H1 (cell line): Measurements from ENCODE around the gene SMIM13. TPM values are rescaled to one million over a fixed set of nuclear protein-coding genes. Genes with fewer than 3 reads are reported as not detected.

Source experiments
- CTCF ChIA-PET: fragments of 300-600 bp; sonication (Branson Sonifier 250); formaldehyde crosslinking; loops from one replicate; lab custom pipeline; 2021; ENCODE audit not compliant: partially characterized antibody; lab: Charles Lee
- POLR2A ChIA-PET: fragments of 300-600 bp; sonication (Branson Sonifier 250); formaldehyde crosslinking; loops from one replicate; lab custom pipeline; 2021; ENCODE audit warnings: inconsistent platforms; ENCODE audit not compliant: partially characterized antibody; lab: Charles Lee
- DNase-seq, 2 experiments: peaks; one replicate each; pipeline versions ENCODE4 v3.0.0 to v3.0.0-alpha.2; 2010 to 2022; ENCODE audit warnings: low spot score in 2 of 2, low read depth in 1 of 2, mixed read lengths in 1 of 2
- FAIRE-seq: peaks from 2 replicates; lab custom pipeline; 2011; peaks lifted over from hg19 to GRCh38; lab: Jason Lieb, UNC
- H2AFZ ChIP-seq: 2 replicates; pipeline ENCODE4 v1.8.1; 2012; ENCODE audit warnings: low read length, inconsistent platforms
- H2AK5ac ChIP-seq: 2 replicates; pipeline ENCODE4 v1.6.1; 2013; ENCODE audit warnings: low read depth, low read length
- H2BK120ac ChIP-seq: replicated peaks from 2 replicates; pipeline ENCODE3; 2013; ENCODE audit warnings: low read depth, low read length, inconsistent platforms
- H2BK12ac ChIP-seq: 2 replicates; pipeline ENCODE4 v1.6.1; 2013; ENCODE audit warnings: low read depth, low read length
- H2BK15ac ChIP-seq: 2 replicates; pipeline ENCODE4 v1.6.1; 2013; ENCODE audit warnings: low read length
- H2BK20ac ChIP-seq: 2 replicates; pipeline ENCODE4 v1.6.1; 2013; ENCODE audit warnings: low read length
- H2BK5ac ChIP-seq: 2 replicates; pipeline ENCODE4 v1.6.1; 2013; ENCODE audit warnings: low read depth, low read length
- H3K14ac ChIP-seq: 2 replicates; pipeline ENCODE4 v1.6.1; 2013; ENCODE audit warnings: inconsistent platforms; ENCODE audit not compliant: insufficient read length
- H3K18ac ChIP-seq: 2 replicates; pipeline ENCODE4 v1.6.1; 2013; ENCODE audit warnings: low read length; ENCODE audit errors: extremely low read depth
- H3K23ac ChIP-seq: 2 replicates; pipeline ENCODE4 v1.6.1; 2013; ENCODE audit warnings: inconsistent platforms; ENCODE audit not compliant: insufficient read length
- H3K23me2 ChIP-seq: 2 replicates; pipeline ENCODE4 v1.6.1; 2013; ENCODE audit warnings: low read depth, low read length
- H3K27ac ChIP-seq: 2 replicates; pipeline ENCODE4 v1.6.1; 2011; ENCODE audit warnings: low read depth, low read length, inconsistent platforms
- H3K27me3 ChIP-seq, 4 experiments: replicated peaks in 1 of 4; 1 replicate in 1 of 4; 2 replicates in 3 of 4; pipeline versions ENCODE4 v1.6.1 to v1.8.1; 2011 to 2013; ENCODE audit warnings: low read length in 3 of 4, mild to moderate bottlenecking in 3 of 4, inconsistent platforms in 2 of 4, mixed read lengths in 2 of 4, moderate library complexity in 1 of 4; ENCODE audit not compliant: control insufficient read depth in 3 of 4, insufficient read depth in 3 of 4; ENCODE audit errors: extremely low read depth in 1 of 4
- H3K36me3 ChIP-seq, 4 experiments: 2 replicates each; pipeline versions ENCODE4 v1.6.1 to v1.8.1; 2011 to 2013; ENCODE audit warnings: mild to moderate bottlenecking in 4 of 4, low read length in 3 of 4, moderate library complexity in 2 of 4, control low read depth in 1 of 4, inconsistent platforms in 1 of 4; ENCODE audit not compliant: insufficient read depth in 4 of 4, control insufficient read depth in 2 of 4
- H3K4ac ChIP-seq: replicated peaks from 2 replicates; pipeline ENCODE3; 2013; ENCODE audit warnings: low read length, low read depth, mixed read lengths, inconsistent platforms; ENCODE audit not compliant: insufficient read length
- H3K4me1 ChIP-seq, 4 experiments: replicated peaks in 1 of 4; 1 replicate in 1 of 4; 2 replicates in 3 of 4; pipeline versions ENCODE4 v1.6.1 to v1.8.1; 2011 to 2013; ENCODE audit warnings: low read length in 3 of 4, inconsistent platforms in 2 of 4, mixed read lengths in 1 of 4; ENCODE audit not compliant: insufficient read depth in 4 of 4, control insufficient read depth in 3 of 4
- H3K4me2 ChIP-seq, 2 experiments: 2 replicates each; pipeline versions ENCODE4 v1.6.1 to v1.8.1; 2011 to 2013; ENCODE audit warnings: low read depth in 2 of 2, low read length in 2 of 2, control low read depth in 1 of 2, inconsistent platforms in 1 of 2, mild to moderate bottlenecking in 1 of 2; ENCODE audit not compliant: insufficient read depth in 1 of 2
- H3K4me3 ChIP-seq, 4 experiments: fragments of 200-600, 300-600 bp in 1 of 4; sonication (generic), shearing (Covaris generic), sonication (Bioruptor Twin) in 1 of 4; 2 replicates each; pipeline versions ENCODE4 v1.5.1 to v1.8.1; 2011 to 2016; ENCODE audit warnings: low read length in 4 of 4, low read depth in 3 of 4, control low read depth in 2 of 4, inconsistent platforms in 2 of 4, mild to moderate bottlenecking in 2 of 4, mixed read lengths in 1 of 4, moderate library complexity in 1 of 4; ENCODE audit not compliant: insufficient read depth in 2 of 4; ENCODE audit errors: extremely low read depth in 1 of 4
- H3K56ac ChIP-seq: replicated peaks from 2 replicates; pipeline ENCODE3; 2013; ENCODE audit warnings: low read depth, mild to moderate bottlenecking, mixed read lengths, low read length, inconsistent platforms; ENCODE audit not compliant: insufficient read length
- H3K79me1 ChIP-seq: 2 replicates; pipeline ENCODE4 v1.6.1; 2013; ENCODE audit warnings: low read depth, low read length, control low read depth
- H3K79me2 ChIP-seq, 2 experiments: 2 replicates each; pipeline versions ENCODE4 v1.6.1 to v1.8.1; 2012 to 2013; ENCODE audit warnings: low read length in 2 of 2, mild to moderate bottlenecking in 2 of 2, inconsistent platforms in 1 of 2; ENCODE audit not compliant: insufficient read depth in 2 of 2, control insufficient read depth in 1 of 2
- H3K9ac ChIP-seq, 4 experiments: replicated peaks in 1 of 4; 1 replicate in 1 of 4; 2 replicates in 3 of 4; pipeline versions ENCODE4 v1.6.1 to v1.8.1; 2011 to 2013; ENCODE audit warnings: low read depth in 3 of 4, low read length in 3 of 4, control low read depth in 2 of 4, mild to moderate bottlenecking in 2 of 4, moderate library complexity in 2 of 4, inconsistent platforms in 1 of 4; ENCODE audit errors: extremely low read depth in 1 of 4
- H3K9me3 ChIP-seq, 2 experiments: 2 replicates each; pipeline versions ENCODE4 v1.6.1 to v1.8.1; 2012 to 2013; ENCODE audit warnings: mild to moderate bottlenecking in 2 of 2, moderate library complexity in 2 of 2, control low read depth in 1 of 2, inconsistent platforms in 1 of 2, low read depth in 1 of 2, low read length in 1 of 2, mixed read lengths in 1 of 2; ENCODE audit not compliant: insufficient read depth in 2 of 2
- H4K20me1 ChIP-seq, 2 experiments: replicated peaks in 1 of 2; 2 replicates each; pipeline versions ENCODE3 to v1.8.1; 2011 to 2013; ENCODE audit warnings: inconsistent platforms in 2 of 2, low read length in 2 of 2, mild to moderate bottlenecking in 1 of 2; ENCODE audit not compliant: insufficient read depth in 2 of 2, control insufficient read depth in 1 of 2
- H4K5ac ChIP-seq: 2 replicates; pipeline ENCODE4 v1.6.1; 2013; ENCODE audit warnings: low read length, low read depth, mixed read lengths, inconsistent platforms; ENCODE audit not compliant: insufficient read length
- H4K8ac ChIP-seq: 2 replicates; pipeline ENCODE4 v1.8.0; 2013; ENCODE audit warnings: mild to moderate bottlenecking, moderate library complexity, low read length, inconsistent platforms; ENCODE audit not compliant: insufficient read depth; ENCODE audit errors: extremely low read depth
- H4K91ac ChIP-seq: replicated peaks from 2 replicates; pipeline ENCODE3; 2013; ENCODE audit warnings: low read length, mixed read lengths, inconsistent platforms; ENCODE audit not compliant: insufficient read length
- CTCF ChIP-seq, 3 experiments: IDR thresholded peaks; 1 replicate in 2 of 3; 2 replicates in 1 of 3; pipeline versions ENCODE4 v1.5.1 to v1.6.1; 2011; ENCODE audit warnings: low read length in 3 of 3, mild to moderate bottlenecking in 3 of 3, inconsistent platforms in 2 of 3, low read depth in 1 of 3, moderate library complexity in 1 of 3; ENCODE audit not compliant: insufficient read depth in 1 of 3; ENCODE audit errors: control extremely low read depth in 1 of 3
- EP300 ChIP-seq, 2 experiments: IDR thresholded peaks; 1 replicate in 1 of 2; 2 replicates in 1 of 2; pipeline ENCODE4 v1.6.1; 2011 to 2012; ENCODE audit warnings: low read depth in 2 of 2, low read length in 2 of 2, mild to moderate bottlenecking in 2 of 2, borderline replicate concordance in 1 of 2, inconsistent platforms in 1 of 2, moderate library complexity in 1 of 2
- WGBS, 2 experiments: shearing (Covaris generic) in 1 of 2; methylation state at CpG; one replicate each; pipeline versions ENCODE4 v1.1.6 to v1.1.7; 2013 to 2015; ENCODE audit warnings: low lambda C conversion rate in 2 of 2, mixed read lengths in 2 of 2, inconsistent platforms in 1 of 2, low coverage in 1 of 2, missing lambda C conversion rate in 1 of 2; ENCODE audit not compliant: insufficient replicate concordance in 2 of 2, insufficient coverage in 1 of 2, insufficient read length in 1 of 2; ENCODE audit errors: extremely low coverage in 1 of 2, missing lambda C conversion rate in 1 of 2; 5-methylcytosine and 5-hydroxymethylcytosine counted together
- polyA plus RNA-seq, 7 experiments: library from polyadenylated mRNA; depleted of rRNA in 3 of 7; stranded (reverse) in 5 of 7; unstranded in 2 of 7; fragments of >200 nt in 5 of 7; fragments of 200-250 nt in 2 of 7; gene quantifications; 1 replicate in 5 of 7; 2 replicates in 1 of 7; 4 replicates in 1 of 7; pipeline versions ENCODE4 v1.2.1 to v1.2.3, GENCODE V29; 2011 to 2013; ENCODE audit warnings: missing spikeins in 2 of 7, mixed read lengths in 2 of 7
- total RNA-seq: library from RNA; stranded (reverse); fragmentation: NEBNext Ultra II Directional; extraction: Animal tissue kit (Norgen Biotek cat#: 25700); gene quantifications from 2 replicates; pipeline ENCODE4 v1.2.1, GENCODE V29; 2021

SMIM13 gene
- total and polyA plus RNA-seq, 2 of the 8 experiments (the other 6 are each of a cell fraction or from before 2014, with no cell fraction given), result 1.7 to 10.6 TPM

- Histone ChIP-seq H3K4me3 (no peak overlapping the region), H3K14ac (no peak overlapping the region), H3K4ac (no peak overlapping the region), H3K23ac (no peak overlapping the region), H4K20me1 (peaks cover 0 to 4% of the 10 kb centered on the region in 2 experiments), H4K5ac (no peak overlapping the region), H3K23me2 (peaks cover 6% of the 10 kb centered on the region; the same call in 1 of the 2 replicates), H4K91ac (no peak overlapping the region), H2BK12ac (no peak overlapping the region), H3K4me2 (no peak overlapping the region), H2BK15ac (no peak overlapping the region), H3K27me3 (no peaks in the 10 kb centered on the region), H3K36me3 (no peaks in the 10 kb centered on the region; a peak in 1 of 8 replicates), H2BK5ac (no peak overlapping the region), H4K8ac (no peak overlapping the region), H2BK20ac (no peak overlapping the region), H3K79me1 (peaks cover 3% of the 10 kb centered on the region), H2BK120ac (no peak overlapping the region), H3K27ac (no peak overlapping the region), H2AFZ (no peak overlapping the region), H2AK5ac (no peak overlapping the region), H3K4me1 (peaks cover 0 to 7% (median 3%) of the 10 kb centered on the region in 4 experiments; a peak in 4 of 7 replicates), H3K79me2 (peaks cover 0 to 84% of the 10 kb centered on the region in 2 experiments; a peak in 2 of 4 replicates), H3K9ac (no peak overlapping the region), H3K9me3 (no peaks in the 10 kb centered on the region), H3K18ac (no peak overlapping the region), H3K56ac (no peak overlapping the region)
- DNase-seq (no peak), FAIRE-seq (no peak)
- POLR2A ChIA-PET, result interaction anchor here (0.8 kb wide), 1 partner anchor 9 kb away, joined by 3 read pairs; no protein-coding TSS in a partner anchor
- 100% methylated on average over 1 of the region's 1 CpG; no CpG with 5 or more reads in 1 of the 2 experiments for WGBS, 2 experiments
- CTCF ChIA-PET, result interaction anchor here (0.6 to 1.2 kb wide), 6 partner anchors 9 to 485 kb away, joined by 3 to 4 read pairs (median 3); no protein-coding TSS in a partner anchor
- TF ChIP-seq EP300 (IDR thresholded peaks at IDR 0.05; ENCODE audit: borderline replicate concordance in 1 of 2, low read depth in 2 of 2, low read length in 2 of 2) (no peak), CTCF (IDR thresholded peaks at IDR 0.05; ENCODE audit: control extremely low read depth in 1 of 3, insufficient read depth in 1 of 3, low read depth in 1 of 3, low read length in 3 of 3) (no peak)
Observed at GRCh38 chr6:11098004-11098403, 4.4 kb downstream of the SMIM13 start.
